ENCODE measurements around the gene PTTG1IP2. TPM values are rescaled to one million over a fixed set of nuclear protein-coding genes. Genes with fewer than 3 reads are reported as not detected.

PTTG1IP2 gene
- total and polyA plus RNA-seq, 4 donors: 2.0 TPM; not detected in 3

GRCh38 chr7:90516257-90516656, 46.8 kb downstream of the PTTG1IP2 start:
- Histone ChIP-seq H3K36me3 (ENCODE audit: control insufficient read depth in 4 of 4, insufficient read depth in 3 of 4, low read depth in 1 of 4, low read length in 3 of 4) (no peaks in the 10 kb centered on the region), H3K27ac (ENCODE audit: low read depth in 1 of 2, low read length in 2 of 2) (no peak overlapping the region), H3K27me3 (ENCODE audit: control insufficient read depth in 4 of 4, insufficient read depth in 4 of 4, low read length in 3 of 4) (no peaks in the 10 kb centered on the region), H3K4me3 (ENCODE audit: low read depth in 1 of 3, low read length in 3 of 3) (no peak overlapping the region), H3K9ac (ENCODE audit: low read depth in 1 of 2, low read length in 2 of 2) (no peak overlapping the region), H3K4me1 (ENCODE audit: control insufficient read depth in 4 of 4, insufficient read depth in 4 of 4, low read length in 3 of 4) (no peaks in the 10 kb centered on the region), H3K9me3 (ENCODE audit: control insufficient read depth in 4 of 4, low read length in 3 of 4) (no peaks in the 10 kb centered on the region)
- 94% methylated on average over 2 of the region's 2 CpGs for WGBS
- no peak for TF ChIP-seq CTCF (IDR thresholded peaks at IDR 0.05; ENCODE audit: low read depth, low read length, missing input control)
- no peak for TF ChIP-seq FOXA1 (IDR thresholded peaks at IDR 0.05)
- no peak for TF ChIP-seq RAD21 (IDR thresholded peaks at IDR 0.05)
- no peak for TF ChIP-seq YY1 (IDR thresholded peaks at IDR 0.05)
- no peak for DNase-seq (ENCODE audit: low spot score)

- no peak overlapping the region for H3K4me3 ChIP-seq (ENCODE audit: low read depth in 1 of 3, low read length in 3 of 3)
- H3K27me3 ChIP-seq (ENCODE audit: control insufficient read depth in 4 of 4, insufficient read depth in 4 of 4, low read length in 3 of 4): no peaks in the 10 kb centered on the region
- WGBS: 91% methylated on average over 1 of the region's 1 CpG
- no peaks in the 10 kb centered on the region for H3K9me3 ChIP-seq (ENCODE audit: control insufficient read depth in 4 of 4, low read length in 3 of 4)
- no peak for DNase-seq (ENCODE audit: low spot score)
- H3K9ac ChIP-seq (ENCODE audit: low read depth in 1 of 2, low read length in 2 of 2): no peak overlapping the region
- TF ChIP-seq HNF4G (IDR thresholded peaks at IDR 0.05) (no peak), RXRA (IDR thresholded peaks at IDR 0.05) (no peak), ATF3 (IDR thresholded peaks at IDR 0.05) (no peak), MAX (IDR thresholded peaks at IDR 0.05) (no peak), YY1 (IDR thresholded peaks at IDR 0.05) (no peak), GABPA (IDR thresholded peaks at IDR 0.05 in 1 of 2, conservative IDR thresholded peaks at IDR 0.05 in 1 of 2) (no peak), EGR1 (IDR thresholded peaks at IDR 0.05; ENCODE audit: low read depth in 2 of 2) (no peak), NR2F2 (IDR thresholded peaks at IDR 0.05) (no peak)
- no peaks in the 10 kb centered on the region for H3K36me3 ChIP-seq (ENCODE audit: control insufficient read depth in 4 of 4, insufficient read depth in 3 of 4, low read depth in 1 of 4, low read length in 3 of 4)
- H3K27ac ChIP-seq (ENCODE audit: low read depth in 1 of 2, low read length in 2 of 2): no peak overlapping the region
- H3K4me1 ChIP-seq (ENCODE audit: control insufficient read depth in 4 of 4, insufficient read depth in 4 of 4, low read length in 3 of 4): no peaks in the 10 kb centered on the region
Measured at GRCh38 chr7:90518630-90519029, 49.2 kb downstream of the PTTG1IP2 start.

GRCh38 chr7:90520484-90520883, 51.0 kb downstream of the PTTG1IP2 start:
- DNase-seq (ENCODE audit: low spot score): no peak
- H3K27me3 ChIP-seq (ENCODE audit: control insufficient read depth in 4 of 4, insufficient read depth in 4 of 4, low read length in 3 of 4): no peaks in the 10 kb centered on the region
- no peaks in the 10 kb centered on the region for H3K4me1 ChIP-seq (ENCODE audit: control insufficient read depth in 4 of 4, insufficient read depth in 4 of 4, low read length in 3 of 4)
- H3K9me3 ChIP-seq (ENCODE audit: control insufficient read depth in 4 of 4, low read length in 3 of 4): no peaks in the 10 kb centered on the region
- H3K36me3 ChIP-seq (ENCODE audit: control insufficient read depth in 4 of 4, insufficient read depth in 3 of 4, low read depth in 1 of 4, low read length in 3 of 4): no peaks in the 10 kb centered on the region
- no peak overlapping the region for H3K4me3 ChIP-seq (ENCODE audit: low read depth in 1 of 3, low read length in 3 of 3)
- WGBS: 28% methylated on average over 5 of the region's 5 CpGs
- H3K27ac ChIP-seq (ENCODE audit: low read depth in 1 of 2, low read length in 2 of 2): no peak overlapping the region
- no peak overlapping the region for H3K9ac ChIP-seq (ENCODE audit: low read depth in 1 of 2, low read length in 2 of 2)
- no peak for TF ChIP-seq NR2F2 (IDR thresholded peaks at IDR 0.05)
- peak; percentile 37 for TF ChIP-seq CTCF (IDR thresholded peaks at IDR 0.05; ENCODE audit: low read depth, low read length, missing input control)
- no peak for TF ChIP-seq FOXA2 (IDR thresholded peaks at IDR 0.05)
- no peak for TF ChIP-seq FOXA1 (IDR thresholded peaks at IDR 0.05)
- TF ChIP-seq REST (IDR thresholded peaks at IDR 0.05): no peak
- peak; percentile 64 to 65 for TF ChIP-seq RAD21 (IDR thresholded peaks at IDR 0.05)
- no peak for TF ChIP-seq JUND (IDR thresholded peaks at IDR 0.05)
- no peak for TF ChIP-seq RXRA (IDR thresholded peaks at IDR 0.05)
- TF ChIP-seq EGR1 (IDR thresholded peaks at IDR 0.05; ENCODE audit: low read depth in 2 of 2): no peak
